ENCODE results near the gene SPRED2.

Gene SPRED2

GRCh38 chr2:65311049-65311448 is 121.3 kb downstream of the SPRED2 start:
- no peak for DNase-seq (ENCODE audit: low spot score)

- no peak for DNase-seq (ENCODE audit: low spot score)
These were observed 122.7 kb downstream of the SPRED2 start for GRCh38 chr2:65309699-65310098.

GRCh38 chr2:65305934-65306333 is 126.5 kb downstream of the SPRED2 start:
- DNase-seq (ENCODE audit: low spot score) = no peak

GRCh38 chr2:65300761-65301711 is 131.4 kb downstream of the SPRED2 start:
- no peak for DNase-seq (ENCODE audit: low spot score)

- peak; percentile 86 for DNase-seq (ENCODE audit: low spot score)
These were observed 132.2 kb downstream of the SPRED2 start for GRCh38 chr2:65300134-65300760.

- DNase-seq (ENCODE audit: low spot score) = no peak
These were observed 133.2 kb downstream of the SPRED2 start for GRCh38 chr2:65299246-65299645.

- DNase-seq (ENCODE audit: low spot score) = no peak
These were observed 134.3 kb downstream of the SPRED2 start for GRCh38 chr2:65298089-65298488.

GRCh38 chr2:65297544-65297943 is 134.9 kb downstream of the SPRED2 start:
- DNase-seq (ENCODE audit: low spot score) = no peak

GRCh38 chr2:65296971-65297370 is 135.4 kb downstream of the SPRED2 start:
- no peak for DNase-seq (ENCODE audit: low spot score)

- no peak for DNase-seq (ENCODE audit: low spot score)
These were observed 137.7 kb downstream of the SPRED2 start for GRCh38 chr2:65294701-65295100.

GRCh38 chr2:65294136-65294535 is 138.3 kb downstream of the SPRED2 start:
- no peak for DNase-seq (ENCODE audit: low spot score)

- no peak for DNase-seq (ENCODE audit: low spot score)
These were observed 139.0 kb downstream of the SPRED2 start for GRCh38 chr2:65293376-65293775.

GRCh38 chr2:65292461-65293011 is 139.9 kb downstream of the SPRED2 start:
- DNase-seq (ENCODE audit: low spot score) = peak; percentile 83

GRCh38 chr2:65292106-65292400 is 140.3 kb downstream of the SPRED2 start:
- no peak for DNase-seq (ENCODE audit: low spot score)

- DNase-seq (ENCODE audit: low spot score) = no peak
These were observed 140.9 kb downstream of the SPRED2 start for GRCh38 chr2:65291216-65292105.

GRCh38 chr2:65287364-65287763 is 145.0 kb downstream of the SPRED2 start:
- no peak for DNase-seq (ENCODE audit: low spot score)

GRCh38 chr2:65282477-65283053 is 149.8 kb downstream of the SPRED2 start:
- DNase-seq (ENCODE audit: low spot score) = no peak

GRCh38 chr2:65281627-65282351 is 150.6 kb downstream of the SPRED2 start:
- no peak for DNase-seq (ENCODE audit: low spot score)

- no peak for DNase-seq (ENCODE audit: low spot score)
These were observed 152.6 kb downstream of the SPRED2 start for GRCh38 chr2:65279756-65280155.

GRCh38 chr2:65278531-65278981 is 153.8 kb downstream of the SPRED2 start:
- no peak for DNase-seq (ENCODE audit: low spot score)

Data from left forelimb (tissue), 1 donor.